NT2/D1 (cell line): ENCODE measurements around the gene PKP4.

Experiments
- DNase-seq: peaks from one replicate; pipeline ENCODE4 v3.0.0-alpha.2; 2011; ENCODE audit warnings: low read depth, low spot score
- H3K27me3 ChIP-seq: 2 replicates; pipeline ENCODE4 v1.6.0; 2011; ENCODE audit warnings: mild to moderate bottlenecking; ENCODE audit not compliant: insufficient read length, insufficient read depth
- H3K36me3 ChIP-seq: 2 replicates; pipeline ENCODE4 v1.6.1; 2011; ENCODE audit warnings: mild to moderate bottlenecking, low read length, mixed read lengths; ENCODE audit not compliant: insufficient read depth, insufficient read length
- H3K4me1 ChIP-seq: 2 replicates; pipeline ENCODE4 v1.5.1; 2011; ENCODE audit not compliant: insufficient read depth, insufficient read length
- H3K4me3 ChIP-seq: 2 replicates; pipeline ENCODE4 v1.5.1; 2011; ENCODE audit warnings: low read depth; ENCODE audit not compliant: insufficient read length
- H3K9ac ChIP-seq: 2 replicates; pipeline ENCODE4 v1.6.0; 2011; ENCODE audit warnings: low read depth; ENCODE audit not compliant: insufficient read length
- H3K9me3 ChIP-seq: 2 replicates; pipeline ENCODE4 v1.5.1; 2011; ENCODE audit warnings: mild to moderate bottlenecking, low read length; ENCODE audit not compliant: insufficient read depth
- SUZ12 ChIP-seq: IDR thresholded peaks from 2 replicates; pipeline ENCODE4 v1.6.1; 2011; ENCODE audit not compliant: insufficient read length, insufficient read depth; ENCODE audit errors: extremely low read depth
- YY1 ChIP-seq: IDR thresholded peaks from 2 replicates; pipeline ENCODE4 v1.6.1; 2011; ENCODE audit not compliant: insufficient read length, insufficient read depth
- ZNF274 ChIP-seq: IDR thresholded peaks from 2 replicates; pipeline ENCODE4 v1.6.1; 2011; ENCODE audit warnings: mild to moderate bottlenecking, low read depth, low read length

The PKP4 gene

DNA sequence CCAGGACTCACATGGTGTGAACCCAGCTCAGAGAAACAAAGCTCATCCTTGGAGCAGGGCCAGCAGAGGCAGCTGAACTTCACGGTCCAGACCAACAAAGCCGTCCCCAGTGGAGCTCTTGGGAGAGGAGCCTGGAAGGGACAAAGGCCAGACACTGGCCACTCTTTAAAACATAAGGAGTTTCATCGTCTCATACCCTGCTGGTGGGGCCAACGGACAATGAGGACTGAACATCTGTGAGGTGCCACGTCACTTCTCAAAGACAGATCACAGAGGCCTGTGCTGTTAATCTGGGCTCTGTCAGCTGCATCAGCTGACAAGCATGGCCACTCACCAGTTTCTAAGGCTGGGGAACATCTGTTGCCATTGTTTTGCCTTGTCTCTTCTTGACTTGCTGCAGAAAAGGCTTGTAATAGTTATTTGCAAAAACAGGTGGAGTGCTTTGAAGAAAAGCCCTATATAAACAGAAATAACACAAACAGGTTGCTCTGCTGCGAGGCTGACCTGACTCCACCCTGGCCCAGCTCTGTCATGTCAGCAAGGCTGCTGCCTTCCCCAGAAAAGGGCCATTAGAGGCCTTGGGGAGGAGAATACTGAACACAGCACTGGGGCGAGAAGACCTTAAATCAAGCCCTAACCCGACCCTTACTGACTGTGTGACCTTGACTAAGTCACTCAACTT is 270.3 kb downstream of the PKP4 start:
- Histone ChIP-seq H3K9me3 (no peaks in the 10 kb centered on the region), H3K27me3 (no peaks in the 10 kb centered on the region), H3K4me3 (no peak overlapping the region), H3K9ac (no peak overlapping the region), H3K4me1 (peaks cover 23% of the 10 kb centered on the region), H3K36me3 (no peaks in the 10 kb centered on the region)
- TF ChIP-seq SUZ12 (no peak), ZNF274 (no peak), YY1 (no peak)
- DNase-seq = no peak

DNA sequence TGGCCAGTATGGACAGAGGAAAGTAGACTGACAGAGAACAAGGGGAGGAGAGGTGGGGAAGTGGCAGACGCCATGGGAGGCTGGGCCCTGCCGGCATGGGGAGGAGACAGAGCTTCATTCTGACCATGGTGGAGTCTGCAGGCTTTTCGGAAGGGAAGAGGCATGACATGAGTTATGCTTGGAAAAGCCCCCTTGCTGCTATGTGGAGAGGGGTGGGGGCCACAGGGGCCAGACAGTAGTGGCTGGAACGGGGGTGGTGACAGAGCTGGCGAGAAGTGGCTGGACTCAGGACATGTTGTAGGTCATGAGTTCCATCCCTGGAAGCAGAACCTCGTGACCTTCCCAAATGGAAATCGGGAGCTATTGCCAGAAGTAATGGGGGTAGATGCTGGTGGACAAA is 271.7 kb downstream of the PKP4 start:
- H3K27me3 ChIP-seq = no peaks in the 10 kb centered on the region
- H3K4me3 ChIP-seq = no peak overlapping the region
- no peak overlapping the region for H3K9ac ChIP-seq
- TF ChIP-seq SUZ12 (no peak), ZNF274 (no peak), YY1 (no peak)
- no peaks in the 10 kb centered on the region for H3K36me3 ChIP-seq
- DNase-seq = no peak
- no peaks in the 10 kb centered on the region for H3K9me3 ChIP-seq
- H3K4me1 ChIP-seq = peaks cover 15% of the 10 kb centered on the region

DNA sequence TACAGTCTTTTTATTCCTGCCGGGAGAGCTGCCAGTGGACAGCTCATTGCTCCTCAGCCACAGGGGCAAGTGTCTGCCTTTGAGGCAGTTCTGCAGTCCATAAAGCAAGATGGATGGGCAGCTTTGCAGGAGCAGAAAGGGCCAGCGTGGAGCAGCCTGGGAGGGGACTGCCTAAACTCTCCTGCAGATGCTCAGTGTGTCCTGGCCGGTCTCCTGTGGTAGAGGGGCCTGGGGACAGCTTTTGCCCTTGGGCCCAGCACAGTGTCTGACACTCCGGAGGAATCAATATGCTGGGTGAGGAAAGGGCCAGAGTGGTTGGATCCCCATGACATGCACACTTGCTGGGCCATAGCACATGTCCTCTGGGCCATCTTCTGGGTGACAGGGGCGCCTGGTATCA is 272.7 kb downstream of the PKP4 start:
- Histone ChIP-seq H3K4me1 (peaks cover 11% of the 10 kb centered on the region), H3K36me3 (no peaks in the 10 kb centered on the region), H3K4me3 (no peak overlapping the region), H3K9me3 (no peaks in the 10 kb centered on the region), H3K9ac (no peak overlapping the region), H3K27me3 (no peaks in the 10 kb centered on the region)
- TF ChIP-seq YY1 (no peak), ZNF274 (no peak), SUZ12 (no peak)
- DNase-seq = no peak

DNA sequence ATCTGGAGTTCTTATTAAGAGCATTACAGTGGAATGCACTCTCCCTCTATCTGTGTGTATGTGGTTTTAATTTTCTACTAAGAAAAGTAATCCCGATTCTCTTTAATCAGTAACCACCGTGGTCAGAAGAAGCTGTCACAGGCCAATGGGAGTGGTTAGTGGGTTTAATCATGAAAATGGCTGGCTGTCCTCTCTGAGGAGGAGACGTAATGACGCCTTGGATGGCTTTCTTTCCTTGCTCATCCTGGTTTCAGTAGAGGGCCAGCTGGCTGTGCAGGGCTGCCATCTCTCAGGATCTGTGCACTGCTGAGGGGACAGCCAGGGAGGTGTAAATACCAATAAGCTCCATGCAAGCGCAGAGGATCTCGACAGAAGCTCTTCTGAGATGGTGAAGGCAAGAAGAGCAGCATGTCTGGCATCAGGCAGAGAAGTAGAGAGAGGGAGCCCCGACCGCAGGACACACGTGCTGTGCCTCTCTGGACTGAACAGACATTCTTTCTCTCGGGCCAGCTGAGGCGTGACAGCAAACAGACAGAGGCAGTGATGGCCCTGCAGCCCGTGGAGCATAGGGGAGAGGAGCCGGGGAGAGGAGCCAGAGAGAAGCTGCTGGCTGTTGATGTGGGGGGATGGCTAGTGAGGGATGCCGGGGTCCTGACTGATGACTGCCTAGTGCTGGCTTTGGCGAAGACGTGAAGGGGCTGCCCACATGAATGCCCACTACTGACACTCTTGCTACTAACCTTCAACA is 273.3 kb downstream of the PKP4 start:
- TF ChIP-seq ZNF274 = no peak
- no peak for TF ChIP-seq SUZ12
- TF ChIP-seq YY1 = no peak
- Histone ChIP-seq H3K36me3 (no peaks in the 10 kb centered on the region), H3K27me3 (no peaks in the 10 kb centered on the region), H3K4me3 (no peak overlapping the region), H3K9me3 (no peaks in the 10 kb centered on the region), H3K9ac (no peak overlapping the region), H3K4me1 (peaks cover 10% of the 10 kb centered on the region)
- no peak for DNase-seq

DNA sequence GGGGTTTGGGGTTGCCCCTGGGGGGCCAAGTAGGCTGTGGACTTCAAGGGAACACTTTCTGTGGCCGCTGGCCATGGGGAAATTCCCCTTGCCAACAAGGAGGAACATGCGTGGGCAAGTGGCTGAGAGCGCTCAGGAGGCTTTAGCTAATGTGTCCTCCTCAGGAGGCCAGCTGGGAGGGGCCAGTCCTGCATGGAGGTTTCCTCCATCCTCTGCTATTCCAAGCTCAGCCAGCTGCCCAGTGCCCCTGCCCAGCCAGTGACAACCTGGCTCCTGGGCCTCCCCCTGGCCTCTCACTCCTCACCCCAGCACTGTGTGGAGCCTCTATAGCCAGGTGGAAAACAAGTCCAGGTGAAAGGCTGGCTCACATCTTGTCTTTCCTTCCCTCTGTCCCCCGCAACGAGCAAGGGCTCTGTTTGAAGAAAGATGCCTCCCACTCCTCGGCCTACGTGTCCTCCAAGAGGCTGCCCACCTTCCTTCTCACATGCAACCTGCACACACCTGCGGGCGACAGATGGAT is 273.9 kb downstream of the PKP4 start:
- Histone ChIP-seq H3K4me1 (peaks cover 7% of the 10 kb centered on the region), H3K4me3 (no peak overlapping the region), H3K36me3 (no peaks in the 10 kb centered on the region), H3K9ac (no peak overlapping the region), H3K27me3 (no peaks in the 10 kb centered on the region), H3K9me3 (no peaks in the 10 kb centered on the region)
- DNase-seq = no peak
- TF ChIP-seq YY1 = no peak
- TF ChIP-seq SUZ12 = no peak
- TF ChIP-seq ZNF274 = no peak

DNA sequence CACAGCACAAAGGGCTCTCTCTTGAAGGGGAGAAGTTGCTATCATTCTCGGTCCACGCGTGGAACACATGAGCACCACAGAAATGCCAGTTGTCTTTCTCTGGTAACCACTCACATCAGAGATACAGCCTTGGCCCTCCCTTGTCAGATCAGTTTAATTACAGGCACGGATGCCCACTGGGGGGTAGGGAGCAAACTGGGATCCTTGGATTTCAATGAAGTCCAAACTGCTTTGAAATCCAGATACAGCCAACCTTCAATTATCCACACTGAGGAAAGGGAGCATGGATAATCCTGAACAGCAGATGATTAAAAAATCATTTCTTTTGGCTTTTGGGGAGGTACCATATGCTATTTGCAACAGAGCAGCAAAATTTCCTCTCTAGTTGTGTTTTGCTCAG is 274.6 kb downstream of the PKP4 start:
- no peak overlapping the region for H3K4me3 ChIP-seq
- no peak overlapping the region for H3K9ac ChIP-seq
- H3K9me3 ChIP-seq = no peaks in the 10 kb centered on the region
- no peak for TF ChIP-seq SUZ12
- no peak for TF ChIP-seq YY1
- no peak for TF ChIP-seq ZNF274
- no peaks in the 10 kb centered on the region for H3K27me3 ChIP-seq
- peaks cover 4% of the 10 kb centered on the region for H3K4me1 ChIP-seq
- H3K36me3 ChIP-seq = no peaks in the 10 kb centered on the region
- DNase-seq = no peak
